ENCODE measurements around the gene COL4A1. TPM values are rescaled to one million over a fixed set of nuclear protein-coding genes. Genes with fewer than 3 reads are reported as not detected.

Gene COL4A1
- total RNA-seq (2014; rRNA removed; shearing (Covaris generic)) = 207 and 209 TPM in 2 replicates

DNA sequence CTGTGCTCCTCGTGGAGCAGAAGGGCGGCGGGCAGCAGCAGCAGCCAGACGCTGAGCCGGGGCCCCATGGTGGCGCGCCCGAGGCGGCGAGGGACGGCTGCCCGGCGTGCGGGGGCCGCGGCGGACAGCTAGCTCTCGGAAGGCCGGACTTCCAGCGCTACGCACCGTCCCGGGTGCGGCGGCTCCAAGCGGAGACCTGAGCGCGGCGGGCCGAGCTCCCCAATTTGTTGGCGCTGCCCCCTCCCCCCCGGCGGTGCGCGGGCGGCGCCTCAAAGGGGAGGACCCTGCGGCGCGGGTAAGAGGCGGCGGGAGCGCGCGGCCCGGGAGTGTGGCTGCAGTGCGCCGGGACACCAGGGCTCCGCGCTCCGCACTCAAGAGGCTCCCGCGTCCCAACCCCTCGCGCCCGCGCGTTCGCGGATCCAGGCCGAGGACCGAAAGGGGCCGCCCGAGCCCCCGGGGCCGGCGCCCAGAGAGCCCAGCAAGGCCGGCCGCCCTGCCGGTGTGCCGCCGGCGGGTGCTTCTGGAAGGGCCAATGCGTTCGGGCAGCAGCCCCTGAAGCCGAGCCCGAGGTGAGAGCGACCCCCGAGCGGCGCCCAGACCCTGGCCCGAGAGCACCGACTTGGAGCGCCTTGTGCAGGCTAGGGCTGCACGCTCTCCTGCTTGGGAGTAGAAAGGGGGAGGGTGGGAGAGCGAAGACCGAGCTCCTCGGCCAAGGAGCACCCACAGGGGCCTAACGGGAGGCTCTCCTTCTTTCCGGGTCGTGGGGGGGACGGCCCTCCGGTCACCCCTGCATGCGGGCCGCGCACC, at the start of gene COL4A1, which contains the start of gene COL4A2:
TSS of gene COL4A1 (minus strand) at position 198 of the 807 bp plus-strand sequence. CDS start at position 68, 130 bp downstream.
TSS of gene COL4A2 (plus strand) at position 325 of the 807 bp plus-strand sequence. CDS start 620 bp downstream, outside the sequence.
- peak; percentile 76 for DNase-seq (ENCODE audit: low read depth)

DNA sequence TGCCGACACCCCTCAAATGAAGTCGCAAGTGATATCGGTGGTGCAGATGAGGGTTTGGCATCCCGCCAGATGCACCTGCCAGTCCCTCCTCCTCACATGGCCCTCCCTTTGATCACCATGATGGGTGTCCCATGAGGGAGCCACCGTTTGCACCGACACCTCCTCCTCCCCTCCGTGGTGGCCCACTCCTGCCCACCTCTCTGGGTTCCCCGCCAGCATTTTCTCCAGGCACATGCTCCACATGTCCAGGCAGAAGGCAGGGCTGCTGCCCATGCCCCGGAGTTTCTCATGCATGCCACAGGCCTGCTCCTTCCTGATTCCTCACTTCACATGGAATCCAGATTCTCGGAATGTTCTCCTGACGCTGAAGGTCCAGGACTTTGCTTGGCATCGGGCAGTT, 49.4 kb upstream of the COL4A1 start:
- no peak for DNase-seq (ENCODE audit: low read depth)

DNA sequence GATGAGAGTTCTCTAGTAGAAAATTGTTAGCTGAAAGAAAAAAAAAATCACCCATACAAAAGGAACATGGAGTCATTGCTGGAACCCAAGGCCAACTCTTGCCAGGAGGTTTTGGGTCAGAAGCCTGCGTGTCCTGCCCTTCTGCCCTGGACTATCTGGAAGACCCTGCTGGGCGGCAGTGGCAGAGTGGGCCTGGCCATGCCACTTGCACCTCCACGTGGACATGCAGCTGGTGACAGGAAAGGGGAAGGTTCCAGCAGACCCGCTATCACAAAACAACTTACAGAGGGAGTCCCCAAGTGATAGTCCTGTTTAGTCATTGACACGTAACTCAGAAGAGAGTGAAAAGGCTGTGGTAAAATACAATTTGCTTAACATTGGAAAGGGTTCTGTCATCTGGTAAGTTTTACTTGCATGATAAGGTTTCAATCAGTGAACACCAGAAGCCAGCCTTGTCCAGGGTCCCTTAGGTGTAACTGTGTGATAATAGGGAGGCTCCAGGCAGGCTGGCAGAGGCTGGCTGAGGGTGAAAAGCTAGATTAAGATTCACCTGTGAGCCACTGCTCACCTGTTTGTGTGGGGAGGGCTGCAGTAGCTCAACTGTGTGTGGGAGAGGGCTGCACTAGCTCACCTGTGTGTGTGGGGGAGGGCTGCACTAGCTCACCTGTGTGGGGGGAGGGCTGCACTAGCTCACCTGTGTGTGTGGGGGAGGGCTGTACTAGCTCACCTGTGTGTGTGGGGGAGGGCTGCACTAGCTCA, 47.9 kb upstream of the COL4A1 start:
- DNase-seq (ENCODE audit: low read depth) = peak; percentile 16

- no peak for DNase-seq (ENCODE audit: low read depth)
Observed at GRCh38 chr13:110354123-110354627, 47.2 kb upstream of the COL4A1 start.

- DNase-seq (ENCODE audit: low read depth) = no peak
Observed at GRCh38 chr13:110353339-110353977, 46.5 kb upstream of the COL4A1 start.

DNA sequence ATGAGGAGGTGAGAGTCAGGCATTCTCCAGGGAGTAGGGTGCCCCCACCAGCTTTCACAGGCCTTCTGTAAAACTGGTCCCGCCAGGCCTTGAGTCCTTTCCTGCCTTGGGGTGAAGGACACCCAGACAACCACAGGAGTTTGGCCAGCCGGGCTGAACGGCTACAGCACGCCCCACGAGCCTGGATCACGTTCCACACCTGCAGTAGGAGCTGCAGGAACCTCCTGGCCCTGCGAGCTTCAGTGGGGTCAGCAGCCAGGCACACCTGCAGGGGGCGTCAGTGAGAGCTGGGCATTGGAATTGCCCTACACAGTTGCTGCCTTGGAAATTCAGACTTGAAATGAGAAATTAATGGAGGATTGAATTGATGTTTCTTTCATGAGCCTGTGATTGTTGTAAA, 45.8 kb upstream of the COL4A1 start:
- DNase-seq (ENCODE audit: low read depth) = no peak

DNA sequence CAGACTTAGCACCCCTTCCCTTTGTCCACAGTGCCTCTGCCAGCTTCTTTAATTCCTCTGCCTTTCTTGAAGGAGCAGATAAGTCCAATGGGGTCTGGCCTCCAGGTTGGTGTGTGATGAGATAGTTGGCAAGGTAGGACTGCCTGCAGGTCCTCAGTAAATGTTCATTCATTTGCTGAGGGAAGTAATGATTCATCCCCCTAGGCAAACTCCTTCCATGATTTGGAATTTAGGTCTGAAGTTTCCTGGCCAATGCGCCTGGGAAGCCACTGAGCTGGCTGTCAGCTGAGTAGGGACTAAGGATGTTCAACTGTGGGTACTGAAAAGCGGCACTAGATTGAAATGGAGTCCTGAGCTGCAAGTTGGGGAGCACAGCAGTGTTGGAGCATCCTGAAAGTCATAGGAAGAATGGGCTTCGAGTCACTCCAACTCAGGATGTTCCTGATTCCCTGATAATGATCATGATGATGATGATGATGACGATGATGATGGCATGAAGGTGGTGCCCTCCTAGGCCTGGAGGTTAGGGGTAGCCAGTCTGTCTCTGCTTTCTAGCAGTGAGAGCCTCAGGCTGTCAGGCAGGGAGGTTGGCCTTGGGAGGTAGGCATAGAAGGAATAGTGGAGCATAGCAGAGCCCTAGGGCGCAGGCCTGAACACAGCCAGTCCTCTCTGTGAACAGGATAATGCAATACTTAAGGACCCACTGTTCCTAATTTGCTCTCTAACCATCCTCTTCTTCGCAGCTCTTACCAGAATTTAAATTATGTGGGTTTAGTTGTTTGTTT, 44.9 kb upstream of the COL4A1 start:
- DNase-seq (ENCODE audit: low read depth) = no peak

GRCh38 chr13:110350509-110350908, 43.6 kb upstream of the COL4A1 start:
- no peak for DNase-seq (ENCODE audit: low read depth)

- DNase-seq (ENCODE audit: low read depth) = no peak
Observed at GRCh38 chr13:110350049-110350448, 43.1 kb upstream of the COL4A1 start.

DNA sequence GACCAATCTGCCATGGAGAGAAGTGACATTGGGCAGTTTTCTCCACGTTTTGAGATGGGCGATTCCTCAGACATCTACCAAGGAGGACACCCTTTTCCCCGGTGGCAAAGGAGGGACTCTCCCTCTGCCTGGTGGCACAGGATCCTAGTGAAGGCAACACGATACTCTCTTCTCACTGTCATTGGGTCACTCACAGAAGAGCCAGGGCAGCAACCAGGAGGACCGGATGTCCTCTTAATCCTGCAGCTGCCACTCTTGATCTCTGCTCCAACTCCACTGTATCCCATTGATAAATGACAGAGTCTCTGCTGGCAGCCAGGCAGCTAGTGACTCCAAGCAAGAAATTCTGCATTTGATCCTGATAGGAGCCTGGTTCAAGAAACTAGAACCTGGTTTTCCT, 42.3 kb upstream of the COL4A1 start:
- DNase-seq (ENCODE audit: low read depth) = no peak

GRCh38 chr13:110348309-110349105, 41.5 kb upstream of the COL4A1 start:
- no peak for DNase-seq (ENCODE audit: low read depth)

DNA sequence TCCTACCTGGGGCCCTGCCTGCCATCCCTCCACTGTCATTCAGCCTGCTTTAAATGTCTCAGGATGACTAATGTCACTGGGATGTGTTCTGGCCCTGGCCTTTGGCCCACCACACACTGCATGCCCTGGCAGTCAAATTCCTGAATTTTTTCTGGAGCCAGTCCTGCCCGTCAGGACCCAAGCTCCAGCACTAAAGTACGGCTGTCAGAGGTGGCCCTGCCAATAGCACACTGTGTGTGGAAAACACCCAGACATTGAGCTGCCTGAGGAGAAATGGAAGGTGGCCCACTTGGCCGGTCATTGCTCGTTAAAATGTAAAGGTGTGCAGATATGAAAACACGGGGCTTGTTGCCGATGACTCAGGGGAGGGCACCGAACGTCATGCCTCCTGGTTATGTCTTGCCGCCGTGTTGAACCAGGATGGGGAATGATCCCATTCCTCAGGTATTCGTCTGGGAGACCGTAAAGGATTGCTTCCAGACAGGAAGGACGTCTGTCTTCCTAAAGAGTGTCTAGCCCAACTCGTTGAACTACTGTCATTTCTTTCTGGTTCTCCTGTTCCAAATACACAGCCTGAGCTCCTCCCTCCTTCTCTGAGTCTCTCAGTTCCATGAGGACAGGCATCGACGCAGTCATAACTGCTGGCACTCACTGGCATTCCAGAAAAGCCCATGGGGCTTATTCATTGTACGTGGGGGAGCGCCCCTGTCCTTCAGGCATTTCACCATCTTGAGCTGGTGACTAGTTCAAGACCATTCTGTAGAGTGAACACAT, 40.8 kb upstream of the COL4A1 start:
- peak; percentile 86 for DNase-seq (ENCODE audit: low read depth)

- no peak for DNase-seq (ENCODE audit: low read depth)
Observed at GRCh38 chr13:110347088-110347487, 40.1 kb upstream of the COL4A1 start.

GRCh38 chr13:110346661-110347067, 39.7 kb upstream of the COL4A1 start:
- no peak for DNase-seq (ENCODE audit: low read depth)

DNA sequence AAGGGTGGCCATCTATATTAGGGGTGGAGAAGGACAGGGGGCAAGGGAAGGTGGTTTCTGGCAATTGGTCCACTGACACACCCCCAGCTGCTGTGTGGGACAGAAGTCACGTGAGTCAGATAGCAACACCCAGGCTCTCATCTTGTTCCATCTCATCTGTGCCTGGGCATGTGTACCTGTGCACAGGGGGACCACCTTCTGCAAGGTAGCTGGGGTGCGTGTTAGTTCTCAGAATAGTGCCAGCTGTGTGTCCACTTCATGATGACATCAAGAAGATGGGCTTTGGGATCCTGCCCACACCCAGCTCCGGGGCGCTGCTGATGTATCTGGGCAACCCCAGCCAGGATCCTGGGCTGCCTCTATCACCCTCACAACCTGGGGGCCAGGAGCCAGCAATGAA, 38.7 kb upstream of the COL4A1 start:
- DNase-seq (ENCODE audit: low read depth) = no peak

GRCh38 chr13:110345266-110345665, 38.3 kb upstream of the COL4A1 start:
- DNase-seq (ENCODE audit: low read depth) = no peak

GRCh38 chr13:110344320-110344719, 37.4 kb upstream of the COL4A1 start:
- DNase-seq (ENCODE audit: low read depth) = no peak

DNA sequence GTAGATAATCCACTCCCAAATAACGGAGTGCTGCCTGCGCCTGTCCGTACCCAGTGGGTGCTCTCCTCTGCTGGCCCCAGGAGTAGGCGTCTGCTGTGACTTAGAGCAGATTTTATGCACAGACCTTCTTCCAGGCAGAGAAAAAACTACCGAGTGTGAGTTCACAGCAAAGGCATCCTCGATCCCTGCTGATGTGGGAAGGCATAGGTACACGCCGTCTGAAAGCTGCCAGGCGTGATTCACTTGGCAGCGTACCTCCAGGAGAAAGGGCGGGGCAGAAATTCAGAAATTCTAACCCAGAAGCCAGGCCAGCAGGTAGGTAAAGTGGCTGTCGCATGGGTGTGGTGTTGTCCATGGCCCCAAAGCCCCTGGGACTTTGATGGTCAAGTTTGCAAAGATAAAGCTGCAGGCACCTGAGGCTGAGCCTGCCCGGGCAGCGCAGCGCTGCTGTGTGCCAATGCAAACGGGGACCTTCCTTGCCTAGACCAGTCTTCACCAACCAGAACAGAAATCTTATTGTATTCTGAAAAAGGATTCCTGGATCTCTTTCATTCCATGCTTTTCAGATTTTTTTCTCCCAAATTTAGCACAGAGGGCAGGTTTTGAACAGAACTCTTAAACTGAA, 36.4 kb upstream of the COL4A1 start:
- DNase-seq (ENCODE audit: low read depth) = no peak

DNA sequence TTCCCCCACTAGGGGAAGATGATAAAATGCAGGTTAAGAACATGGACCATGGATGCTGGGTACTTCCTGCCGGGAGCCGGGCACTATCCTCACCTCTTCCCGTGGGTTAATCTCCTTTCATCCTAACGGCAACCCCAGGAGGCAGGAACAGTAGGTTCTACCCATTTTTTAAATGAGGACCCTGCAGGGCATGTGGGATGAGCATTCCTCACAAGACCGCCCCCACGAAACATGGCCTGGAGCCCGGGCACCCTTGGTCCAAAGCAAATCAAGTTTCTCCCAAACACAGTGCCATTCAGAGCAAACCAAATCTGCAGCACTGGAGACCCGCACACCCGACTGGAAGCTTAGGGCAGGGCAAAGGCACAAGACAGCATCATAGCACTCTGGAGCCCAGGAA, 35.5 kb upstream of the COL4A1 start:
- DNase-seq (ENCODE audit: low read depth) = no peak

Data from RPMI7951 (cell line).